H1 (cell line): ENCODE measurements around the gene STIMATE. TPM values are rescaled to one million over a fixed set of nuclear protein-coding genes. Genes with fewer than 3 reads are reported as not detected.

Source experiments
- HDAC2 ChIP-seq, 2 experiments: fragments of 300-600 bp in 1 of 2; sonication (generic) in 1 of 2; IDR thresholded peaks; 2 replicates each; pipeline ENCODE4 v1.6.1; 2011 to 2012; ENCODE audit warnings: low read depth in 2 of 2, low read length in 2 of 2, mild to moderate bottlenecking in 2 of 2, moderate library complexity in 2 of 2, borderline replicate concordance in 1 of 2, inconsistent platforms in 1 of 2
- SAP30 ChIP-seq: fragments of 300-600 bp; sonication (generic); IDR thresholded peaks from 2 replicates; pipeline ENCODE4 v1.7.1; 2012; ENCODE audit warnings: low read length, moderate library complexity, mild to moderate bottlenecking, inconsistent platforms; ENCODE audit not compliant: insufficient read depth, insufficient replicate concordance
- polyA plus RNA-seq, 7 experiments: library from polyadenylated mRNA; depleted of rRNA in 3 of 7; stranded (reverse) in 5 of 7; unstranded in 2 of 7; fragments of >200 nt in 5 of 7; fragments of 200-250 nt in 2 of 7; gene quantifications; 1 replicate in 5 of 7; 2 replicates in 1 of 7; 4 replicates in 1 of 7; pipeline versions ENCODE4 v1.2.1 to v1.2.3, GENCODE V29; 2011 to 2013; ENCODE audit warnings: missing spikeins in 2 of 7, mixed read lengths in 2 of 7
- total RNA-seq: library from RNA; stranded (reverse); fragmentation: NEBNext Ultra II Directional; extraction: Animal tissue kit (Norgen Biotek cat#: 25700); gene quantifications from 2 replicates; pipeline ENCODE4 v1.2.1, GENCODE V29; 2021
- TF ChIP-seq, protein P1 (sequence below): fragments of 300-600 bp; sonication (generic); IDR thresholded peaks from 2 replicates; pipeline ENCODE4 v1.7.1; 2012; ENCODE audit warnings: low read length, moderate library complexity, mild to moderate bottlenecking, inconsistent platforms; ENCODE audit not compliant: insufficient replicate concordance
- TF ChIP-seq, protein P2 (sequence below): IDR thresholded peaks from 2 replicates; pipeline ENCODE4 v1.6.1; 2011; ENCODE audit warnings: low read length, improper control_type of control experiment

Gene STIMATE
- total and polyA plus RNA-seq, 2 of the 8 experiments (the other 6 are each of a cell fraction or from before 2014, with no cell fraction given), result 17.5 to 22.1 TPM

DNA sequence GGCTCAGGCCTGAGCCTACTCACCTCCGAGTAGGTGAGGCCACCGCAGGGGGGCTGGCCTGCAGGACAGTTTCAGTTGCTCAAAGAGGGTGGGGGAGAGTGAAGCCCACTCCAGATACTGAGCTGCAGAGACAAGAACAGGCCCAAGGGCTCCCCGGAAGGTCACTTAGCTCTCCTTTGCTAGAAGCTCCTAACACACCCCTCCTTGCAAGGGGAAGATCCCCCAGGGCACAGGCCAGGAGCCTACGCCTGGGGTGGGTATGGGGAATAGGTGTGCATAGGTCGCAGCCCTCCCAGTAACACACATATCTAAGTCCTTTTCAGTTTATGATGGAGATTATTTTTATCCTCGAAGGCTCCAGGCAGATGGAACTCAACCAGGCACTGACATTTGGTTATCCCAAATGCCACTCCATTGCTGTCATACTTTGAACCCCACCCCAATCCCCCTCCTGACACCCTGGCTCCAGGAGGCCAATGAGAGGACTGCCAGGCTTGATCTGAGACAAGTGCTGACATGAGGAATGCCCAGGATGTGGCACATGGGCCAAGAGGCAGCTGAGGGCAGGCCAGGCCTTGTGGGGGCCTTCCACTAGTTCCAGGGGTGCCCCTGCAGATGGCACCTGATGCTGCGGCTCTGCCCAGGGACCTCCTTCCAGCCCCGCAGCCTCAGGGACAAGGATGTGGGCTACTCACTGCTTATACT is 61.4 kb downstream of the STIMATE start (continued):
- TF ChIP-seq, protein P1, sequence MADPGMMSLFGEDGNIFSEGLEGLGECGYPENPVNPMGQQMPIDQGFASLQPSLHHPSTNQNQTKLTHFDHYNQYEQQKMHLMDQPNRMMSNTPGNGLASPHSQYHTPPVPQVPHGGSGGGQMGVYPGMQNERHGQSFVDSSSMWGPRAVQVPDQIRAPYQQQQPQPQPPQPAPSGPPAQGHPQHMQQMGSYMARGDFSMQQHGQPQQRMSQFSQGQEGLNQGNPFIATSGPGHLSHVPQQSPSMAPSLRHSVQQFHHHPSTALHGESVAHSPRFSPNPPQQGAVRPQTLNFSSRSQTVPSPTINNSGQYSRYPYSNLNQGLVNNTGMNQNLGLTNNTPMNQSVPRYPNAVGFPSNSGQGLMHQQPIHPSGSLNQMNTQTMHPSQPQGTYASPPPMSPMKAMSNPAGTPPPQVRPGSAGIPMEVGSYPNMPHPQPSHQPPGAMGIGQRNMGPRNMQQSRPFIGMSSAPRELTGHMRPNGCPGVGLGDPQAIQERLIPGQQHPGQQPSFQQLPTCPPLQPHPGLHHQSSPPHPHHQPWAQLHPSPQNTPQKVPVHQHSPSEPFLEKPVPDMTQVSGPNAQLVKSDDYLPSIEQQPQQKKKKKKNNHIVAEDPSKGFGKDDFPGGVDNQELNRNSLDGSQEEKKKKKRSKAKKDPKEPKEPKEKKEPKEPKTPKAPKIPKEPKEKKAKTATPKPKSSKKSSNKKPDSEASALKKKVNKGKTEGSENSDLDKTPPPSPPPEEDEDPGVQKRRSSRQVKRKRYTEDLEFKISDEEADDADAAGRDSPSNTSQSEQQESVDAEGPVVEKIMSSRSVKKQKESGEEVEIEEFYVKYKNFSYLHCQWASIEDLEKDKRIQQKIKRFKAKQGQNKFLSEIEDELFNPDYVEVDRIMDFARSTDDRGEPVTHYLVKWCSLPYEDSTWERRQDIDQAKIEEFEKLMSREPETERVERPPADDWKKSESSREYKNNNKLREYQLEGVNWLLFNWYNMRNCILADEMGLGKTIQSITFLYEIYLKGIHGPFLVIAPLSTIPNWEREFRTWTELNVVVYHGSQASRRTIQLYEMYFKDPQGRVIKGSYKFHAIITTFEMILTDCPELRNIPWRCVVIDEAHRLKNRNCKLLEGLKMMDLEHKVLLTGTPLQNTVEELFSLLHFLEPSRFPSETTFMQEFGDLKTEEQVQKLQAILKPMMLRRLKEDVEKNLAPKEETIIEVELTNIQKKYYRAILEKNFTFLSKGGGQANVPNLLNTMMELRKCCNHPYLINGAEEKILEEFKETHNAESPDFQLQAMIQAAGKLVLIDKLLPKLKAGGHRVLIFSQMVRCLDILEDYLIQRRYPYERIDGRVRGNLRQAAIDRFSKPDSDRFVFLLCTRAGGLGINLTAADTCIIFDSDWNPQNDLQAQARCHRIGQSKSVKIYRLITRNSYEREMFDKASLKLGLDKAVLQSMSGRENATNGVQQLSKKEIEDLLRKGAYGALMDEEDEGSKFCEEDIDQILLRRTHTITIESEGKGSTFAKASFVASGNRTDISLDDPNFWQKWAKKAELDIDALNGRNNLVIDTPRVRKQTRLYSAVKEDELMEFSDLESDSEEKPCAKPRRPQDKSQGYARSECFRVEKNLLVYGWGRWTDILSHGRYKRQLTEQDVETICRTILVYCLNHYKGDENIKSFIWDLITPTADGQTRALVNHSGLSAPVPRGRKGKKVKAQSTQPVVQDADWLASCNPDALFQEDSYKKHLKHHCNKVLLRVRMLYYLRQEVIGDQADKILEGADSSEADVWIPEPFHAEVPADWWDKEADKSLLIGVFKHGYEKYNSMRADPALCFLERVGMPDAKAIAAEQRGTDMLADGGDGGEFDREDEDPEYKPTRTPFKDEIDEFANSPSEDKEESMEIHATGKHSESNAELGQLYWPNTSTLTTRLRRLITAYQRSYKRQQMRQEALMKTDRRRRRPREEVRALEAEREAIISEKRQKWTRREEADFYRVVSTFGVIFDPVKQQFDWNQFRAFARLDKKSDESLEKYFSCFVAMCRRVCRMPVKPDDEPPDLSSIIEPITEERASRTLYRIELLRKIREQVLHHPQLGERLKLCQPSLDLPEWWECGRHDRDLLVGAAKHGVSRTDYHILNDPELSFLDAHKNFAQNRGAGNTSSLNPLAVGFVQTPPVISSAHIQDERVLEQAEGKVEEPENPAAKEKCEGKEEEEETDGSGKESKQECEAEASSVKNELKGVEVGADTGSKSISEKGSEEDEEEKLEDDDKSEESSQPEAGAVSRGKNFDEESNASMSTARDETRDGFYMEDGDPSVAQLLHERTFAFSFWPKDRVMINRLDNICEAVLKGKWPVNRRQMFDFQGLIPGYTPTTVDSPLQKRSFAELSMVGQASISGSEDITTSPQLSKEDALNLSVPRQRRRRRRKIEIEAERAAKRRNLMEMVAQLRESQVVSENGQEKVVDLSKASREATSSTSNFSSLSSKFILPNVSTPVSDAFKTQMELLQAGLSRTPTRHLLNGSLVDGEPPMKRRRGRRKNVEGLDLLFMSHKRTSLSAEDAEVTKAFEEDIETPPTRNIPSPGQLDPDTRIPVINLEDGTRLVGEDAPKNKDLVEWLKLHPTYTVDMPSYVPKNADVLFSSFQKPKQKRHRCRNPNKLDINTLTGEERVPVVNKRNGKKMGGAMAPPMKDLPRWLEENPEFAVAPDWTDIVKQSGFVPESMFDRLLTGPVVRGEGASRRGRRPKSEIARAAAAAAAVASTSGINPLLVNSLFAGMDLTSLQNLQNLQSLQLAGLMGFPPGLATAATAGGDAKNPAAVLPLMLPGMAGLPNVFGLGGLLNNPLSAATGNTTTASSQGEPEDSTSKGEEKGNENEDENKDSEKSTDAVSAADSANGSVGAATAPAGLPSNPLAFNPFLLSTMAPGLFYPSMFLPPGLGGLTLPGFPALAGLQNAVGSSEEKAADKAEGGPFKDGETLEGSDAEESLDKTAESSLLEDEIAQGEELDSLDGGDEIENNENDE, result no peak
- TF ChIP-seq SAP30 (no peak), HDAC2 (IDR thresholded peaks at IDR 0.05; ENCODE audit: borderline replicate concordance in 1 of 2, low read depth in 2 of 2, low read length in 2 of 2) (no peak)
- TF ChIP-seq, protein P2, sequence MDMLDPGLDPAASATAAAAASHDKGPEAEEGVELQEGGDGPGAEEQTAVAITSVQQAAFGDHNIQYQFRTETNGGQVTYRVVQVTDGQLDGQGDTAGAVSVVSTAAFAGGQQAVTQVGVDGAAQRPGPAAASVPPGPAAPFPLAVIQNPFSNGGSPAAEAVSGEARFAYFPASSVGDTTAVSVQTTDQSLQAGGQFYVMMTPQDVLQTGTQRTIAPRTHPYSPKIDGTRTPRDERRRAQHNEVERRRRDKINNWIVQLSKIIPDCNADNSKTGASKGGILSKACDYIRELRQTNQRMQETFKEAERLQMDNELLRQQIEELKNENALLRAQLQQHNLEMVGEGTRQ, result no peak
